GM20000 (cell line): ENCODE results near the gene TMEM128.
"Not testable (repeated sequence)": the region's sequence is repeated elsewhere in the genome, so short reads cannot be mapped to it uniquely, and the experiment has no call there.

Experiments used
- DNase-seq: peaks from one replicate; pipeline ENCODE4 v3.0.0; 2012; ENCODE audit warnings: low spot score
- TF ChIP-seq, protein P1 (sequence below): IDR thresholded peaks from 2 replicates; pipeline ENCODE4 v1.5.1; 2012; ENCODE audit warnings: mild to moderate bottlenecking, control low read depth; ENCODE audit errors: extremely low read depth, missing control alignments

The TMEM128 gene

DNA sequence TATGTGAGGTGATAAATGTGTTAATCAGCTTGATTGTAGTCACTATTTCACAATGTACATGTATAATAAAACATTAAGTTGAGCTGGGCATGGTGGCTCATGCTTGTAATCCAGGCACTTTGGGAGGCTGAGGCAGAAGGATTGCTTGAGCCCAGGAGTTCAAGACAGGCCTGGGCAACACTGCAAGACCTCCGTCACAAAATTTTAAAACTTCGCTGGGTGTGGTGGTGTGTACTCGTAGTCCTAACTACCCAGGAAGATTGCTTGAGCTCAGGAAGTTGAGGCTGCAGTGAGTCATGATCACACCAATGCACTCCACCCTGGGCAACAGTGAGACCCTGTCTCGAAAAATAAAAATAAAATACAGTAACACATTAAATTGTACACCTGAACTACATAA, 21.8 kb upstream of the TMEM128 start:
- TF ChIP-seq, protein P1, sequence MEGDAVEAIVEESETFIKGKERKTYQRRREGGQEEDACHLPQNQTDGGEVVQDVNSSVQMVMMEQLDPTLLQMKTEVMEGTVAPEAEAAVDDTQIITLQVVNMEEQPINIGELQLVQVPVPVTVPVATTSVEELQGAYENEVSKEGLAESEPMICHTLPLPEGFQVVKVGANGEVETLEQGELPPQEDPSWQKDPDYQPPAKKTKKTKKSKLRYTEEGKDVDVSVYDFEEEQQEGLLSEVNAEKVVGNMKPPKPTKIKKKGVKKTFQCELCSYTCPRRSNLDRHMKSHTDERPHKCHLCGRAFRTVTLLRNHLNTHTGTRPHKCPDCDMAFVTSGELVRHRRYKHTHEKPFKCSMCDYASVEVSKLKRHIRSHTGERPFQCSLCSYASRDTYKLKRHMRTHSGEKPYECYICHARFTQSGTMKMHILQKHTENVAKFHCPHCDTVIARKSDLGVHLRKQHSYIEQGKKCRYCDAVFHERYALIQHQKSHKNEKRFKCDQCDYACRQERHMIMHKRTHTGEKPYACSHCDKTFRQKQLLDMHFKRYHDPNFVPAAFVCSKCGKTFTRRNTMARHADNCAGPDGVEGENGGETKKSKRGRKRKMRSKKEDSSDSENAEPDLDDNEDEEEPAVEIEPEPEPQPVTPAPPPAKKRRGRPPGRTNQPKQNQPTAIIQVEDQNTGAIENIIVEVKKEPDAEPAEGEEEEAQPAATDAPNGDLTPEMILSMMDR, result no peak
- no peak for DNase-seq

DNA sequence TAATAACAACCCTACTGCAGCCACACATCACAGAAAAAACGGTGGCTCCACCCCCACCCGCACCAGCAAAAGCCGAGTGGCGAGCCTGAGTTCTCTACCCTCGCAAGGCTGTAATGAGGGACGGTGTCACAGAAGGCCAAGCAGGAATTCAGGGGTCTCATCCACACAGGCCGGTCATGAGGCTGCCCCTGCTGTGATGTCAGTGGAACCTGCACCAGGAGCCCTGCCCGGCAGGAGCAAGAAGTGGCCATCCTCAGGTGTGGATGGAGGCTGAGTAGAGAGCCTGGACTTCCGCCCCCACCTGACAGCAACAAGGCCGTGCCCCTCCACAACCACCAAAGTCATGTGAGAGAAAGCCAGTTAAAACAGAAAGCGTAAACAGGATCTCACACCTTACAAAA, 21.3 kb upstream of the TMEM128 start:
- TF ChIP-seq, protein P1, result no peak
- no peak for DNase-seq

DNA sequence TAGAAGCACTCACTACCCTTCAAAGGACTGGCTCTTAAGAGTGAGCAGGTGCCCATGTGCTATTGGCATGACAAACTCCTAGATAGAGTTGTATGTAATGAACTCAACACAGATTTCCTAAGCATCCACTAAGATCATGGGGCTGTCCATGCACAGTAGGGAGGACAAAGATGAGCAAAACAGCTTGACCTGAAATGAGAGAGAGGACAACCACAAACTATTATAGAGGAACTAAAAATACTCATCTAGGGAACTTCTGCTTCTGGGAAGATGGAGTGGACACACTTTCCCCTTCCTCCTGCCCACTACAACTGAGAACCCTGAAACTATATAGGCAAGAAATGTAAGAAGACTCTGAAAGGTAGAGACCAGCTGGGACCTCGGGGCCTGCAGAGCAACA, 20.8 kb upstream of the TMEM128 start:
- TF ChIP-seq, protein P1, result no peak
- DNase-seq, result no peak

DNA sequence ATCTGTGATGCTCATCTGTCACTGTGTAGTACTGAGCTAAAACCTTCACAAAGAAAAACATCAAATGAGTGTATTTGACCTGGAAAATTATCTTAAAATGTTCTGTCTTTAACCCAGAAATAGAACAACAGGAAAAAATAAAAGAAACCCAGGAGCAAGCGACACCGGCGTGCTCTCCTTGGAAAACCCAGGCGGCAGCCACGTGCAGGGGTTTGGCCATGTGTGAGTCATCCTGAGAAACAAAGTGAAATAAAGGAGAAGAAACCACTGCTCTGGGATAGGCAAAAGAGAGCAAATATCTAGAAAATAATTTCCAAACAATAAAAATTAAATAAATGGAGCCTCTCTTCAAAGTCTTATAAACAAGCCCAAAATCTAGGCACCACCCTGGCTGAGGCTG, 20.0 kb upstream of the TMEM128 start:
- no peak for DNase-seq
- TF ChIP-seq, protein P1, result no peak

DNA sequence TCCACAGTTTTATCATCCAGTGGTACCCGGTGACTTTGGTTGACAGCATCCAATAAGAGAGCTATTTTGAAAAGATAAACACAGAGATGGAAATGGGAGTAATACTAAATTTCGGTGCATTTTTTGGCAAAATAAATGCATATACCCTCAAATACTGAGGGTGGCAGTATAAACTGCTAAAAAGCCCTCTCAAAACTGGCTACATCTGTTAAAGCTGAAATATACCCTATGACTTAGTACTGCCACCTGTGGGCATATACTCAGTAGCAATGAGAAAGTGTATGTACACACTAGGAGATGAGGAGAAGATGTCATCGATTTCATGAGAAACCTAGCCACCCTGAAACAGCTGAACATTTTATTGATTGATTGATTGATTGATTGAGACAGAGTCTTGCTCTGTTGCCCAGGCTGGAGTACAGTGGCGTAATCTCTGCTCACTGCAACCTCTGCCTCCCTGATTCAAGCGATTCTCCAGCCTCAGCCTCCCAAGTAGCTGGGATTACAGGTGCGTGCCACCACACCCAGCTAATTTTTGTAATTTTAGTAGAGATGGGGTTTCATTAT, 12.2 kb upstream of the TMEM128 start:
- DNase-seq, result peak; percentile 36
- TF ChIP-seq, protein P1, result no peak

DNA sequence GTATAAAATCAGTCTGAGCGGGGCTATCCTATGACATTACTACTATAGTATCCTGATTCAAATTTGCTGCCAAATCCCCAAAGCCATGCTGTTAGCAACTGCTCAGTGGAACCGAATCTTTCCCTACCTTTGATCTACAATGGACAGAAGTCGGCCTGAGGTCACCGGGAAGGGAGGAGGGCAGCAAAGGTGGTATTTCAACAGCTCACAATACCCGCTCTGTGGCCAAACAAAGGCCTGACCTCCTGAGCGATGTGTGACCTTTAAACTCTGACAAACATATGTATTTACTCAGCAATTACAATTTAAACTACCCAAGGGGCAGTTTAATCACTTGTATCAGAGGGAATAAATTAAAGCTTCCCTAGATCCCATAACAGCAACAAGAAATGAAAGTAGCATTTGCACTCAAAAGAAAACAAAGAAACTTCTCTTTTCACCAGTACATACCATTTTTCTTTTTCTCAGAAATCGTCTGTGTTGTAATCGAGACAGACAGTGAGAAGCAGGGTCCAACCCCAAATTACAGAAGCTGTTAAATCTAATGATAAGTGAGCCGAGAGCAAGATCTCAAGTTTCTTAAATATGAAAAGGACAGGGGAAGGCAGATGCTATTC, 11.6 kb upstream of the TMEM128 start:
- DNase-seq, result no peak
- TF ChIP-seq, protein P1, result no peak

DNA sequence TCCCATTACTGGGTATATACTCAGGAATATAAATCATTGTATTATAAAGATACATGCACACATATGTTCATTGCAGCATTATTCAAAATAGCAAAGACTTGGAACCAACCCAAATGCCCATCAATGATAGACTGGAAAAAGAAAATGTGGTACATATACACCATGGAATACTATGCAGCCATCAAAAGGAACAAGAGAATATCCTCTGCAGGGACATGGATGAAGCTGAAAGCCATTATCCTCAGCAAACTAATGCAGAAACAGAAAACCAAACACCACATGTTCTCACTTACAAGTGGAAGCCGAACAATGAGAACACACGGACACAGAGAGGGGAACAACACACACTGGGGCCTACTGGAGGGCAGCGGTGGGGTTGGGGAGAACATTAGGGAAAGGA, 9.7 kb upstream of the TMEM128 start:
- not testable (repeated sequence) for DNase-seq

DNA sequence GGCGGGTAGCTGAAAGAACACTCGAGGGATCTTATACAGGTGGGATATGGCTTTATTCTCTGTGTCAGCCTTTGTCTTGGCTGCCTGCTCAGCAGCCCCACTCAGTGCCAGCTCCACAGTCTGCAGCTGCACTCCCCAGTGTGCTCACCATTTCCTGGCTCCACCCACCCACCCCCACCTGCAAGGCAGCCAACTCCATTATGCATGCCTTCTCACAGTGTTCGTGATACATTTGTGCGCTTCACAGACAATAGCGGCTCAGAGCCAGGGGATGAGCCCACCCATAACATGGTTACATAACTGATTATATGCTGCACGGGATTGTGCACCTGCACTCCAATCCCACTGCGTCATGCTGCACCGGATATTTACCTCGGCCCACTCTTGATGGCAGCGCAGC, 8.8 kb upstream of the TMEM128 start:
- TF ChIP-seq, protein P1, result no peak
- no peak for DNase-seq
